Pulmonary artery endothelial cell (primary cell): Measurements from ENCODE around the gene MBD5. TPM values are rescaled to one million over a fixed set of nuclear protein-coding genes. Genes with fewer than 3 reads are reported as not detected.

ENCODE experiments used
- DNase-seq: peaks from one replicate; pipeline ENCODE4 v3.0.0-alpha.2; 2011; ENCODE audit warnings: low read depth, low spot score
- total RNA-seq: library from RNA; depleted of rRNA; stranded (reverse); fragments of >200 nt; gene quantifications from 2 replicates; pipeline ENCODE4 v1.2.3, GENCODE V29; 2014

Gene MBD5
- total RNA-seq, 1 donor from 2014 or later: 7.3 TPM

GRCh38 chr2:148022882-148023281 lies 2.0 kb downstream of the MBD5 start:
- no peak for DNase-seq

GRCh38 chr2:148023861-148024260 lies 3.0 kb downstream of the MBD5 start:
- DNase-seq: no peak

GRCh38 chr2:148026573-148026972 lies 5.7 kb downstream of the MBD5 start:
- no peak for DNase-seq

- no peak for DNase-seq
Observed at GRCh38 chr2:148027822-148028221, 6.9 kb downstream of the MBD5 start.

- no peak for DNase-seq
Observed at GRCh38 chr2:148028781-148029180, 7.9 kb downstream of the MBD5 start.

GRCh38 chr2:148031152-148031551 lies 10.3 kb downstream of the MBD5 start:
- DNase-seq: no peak

GRCh38 chr2:148032215-148032614 lies 11.3 kb downstream of the MBD5 start:
- no peak for DNase-seq

- DNase-seq: no peak
Observed at GRCh38 chr2:148039783-148040182, 18.9 kb downstream of the MBD5 start.

- DNase-seq: no peak
Observed at GRCh38 chr2:148042219-148042618, 21.3 kb downstream of the MBD5 start.

GRCh38 chr2:148044322-148044721 lies 23.4 kb downstream of the MBD5 start:
- DNase-seq: no peak

- DNase-seq: no peak
Observed at GRCh38 chr2:148046802-148047201, 25.9 kb downstream of the MBD5 start.

- DNase-seq: no peak
Observed at GRCh38 chr2:148048475-148049221, 27.8 kb downstream of the MBD5 start.

- no peak for DNase-seq
Observed at GRCh38 chr2:148049284-148049683, 28.4 kb downstream of the MBD5 start.

- DNase-seq: no peak
Observed at GRCh38 chr2:148052687-148053086, 31.8 kb downstream of the MBD5 start.

- DNase-seq: no peak
Observed at GRCh38 chr2:148058641-148059040, 37.8 kb downstream of the MBD5 start.

GRCh38 chr2:148063633-148064032 lies 42.7 kb downstream of the MBD5 start:
- DNase-seq: no peak

- DNase-seq: no peak
Observed at GRCh38 chr2:148065936-148066335, 45.0 kb downstream of the MBD5 start.

GRCh38 chr2:148067801-148068200 lies 46.9 kb downstream of the MBD5 start:
- no peak for DNase-seq

GRCh38 chr2:148071351-148071750 lies 50.5 kb downstream of the MBD5 start:
- DNase-seq: no peak

- no peak for DNase-seq
Observed at GRCh38 chr2:148096012-148096411, 75.1 kb downstream of the MBD5 start.

- no peak for DNase-seq
Observed at GRCh38 chr2:148102641-148103040, 81.8 kb downstream of the MBD5 start.

GRCh38 chr2:148103946-148104345 lies 83.1 kb downstream of the MBD5 start:
- no peak for DNase-seq

- no peak for DNase-seq
Observed at GRCh38 chr2:148106331-148106730, 85.4 kb downstream of the MBD5 start.

- DNase-seq: no peak
Observed at GRCh38 chr2:148108385-148108784, 87.5 kb downstream of the MBD5 start.
